GDM1 (cell line): ENCODE data around the gene SLC29A4.
"Not testable (repeated sequence)": the region's sequence is repeated elsewhere in the genome, so short reads cannot be mapped to it uniquely, and the experiment has no call there.

Experiments
- DNase-seq: peaks from one replicate; lab custom pipeline; 2025; lab: John Stamatoyannopoulos, UW

SLC29A4 gene

GRCh38 chr7:5274985-5275431 is 7.7 kb upstream of the SLC29A4 start:
- DNase-seq, result not testable (repeated sequence)

DNA sequence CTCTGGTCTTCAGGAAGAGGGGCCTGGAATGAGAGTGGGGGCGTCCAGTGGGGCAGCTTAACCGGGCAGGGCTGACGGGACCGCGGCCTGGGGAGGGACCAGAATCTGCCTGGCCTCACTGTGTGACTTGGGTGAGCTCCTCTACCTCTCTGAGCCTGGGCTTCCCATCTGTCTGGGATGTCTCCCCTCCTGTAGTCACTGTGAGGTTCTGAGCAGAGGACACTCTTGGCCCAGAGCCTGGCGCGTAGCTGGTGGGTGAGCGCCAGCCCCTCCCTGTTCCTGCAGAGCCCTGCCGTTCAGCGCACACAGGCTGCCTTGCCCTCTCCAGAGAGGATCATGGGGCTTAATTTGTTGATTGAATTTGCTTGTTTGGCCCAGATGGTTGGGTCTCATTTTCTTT is 7.2 kb upstream of the SLC29A4 start:
- DNase-seq, result not testable (repeated sequence)

DNA sequence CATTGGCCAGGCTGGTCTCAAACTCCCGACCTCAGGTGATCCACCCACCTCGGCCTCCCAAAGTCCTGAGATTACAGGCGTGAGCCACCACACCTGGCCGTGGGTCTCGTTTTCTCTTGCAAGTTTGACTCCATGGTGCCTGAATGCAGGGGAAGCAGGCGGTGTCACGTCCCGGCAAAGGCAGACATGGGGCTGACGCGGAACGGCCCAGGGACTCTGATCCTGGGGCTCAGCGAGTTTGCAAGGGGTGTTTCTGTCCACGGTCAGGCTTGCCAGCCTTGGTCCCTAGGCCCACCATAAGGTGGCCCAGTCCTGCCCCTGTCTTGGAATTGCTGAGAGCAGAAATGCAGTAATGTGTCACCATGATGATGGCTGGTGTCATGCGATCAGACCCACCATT is 6.6 kb upstream of the SLC29A4 start:
- not testable (repeated sequence) for DNase-seq

DNA sequence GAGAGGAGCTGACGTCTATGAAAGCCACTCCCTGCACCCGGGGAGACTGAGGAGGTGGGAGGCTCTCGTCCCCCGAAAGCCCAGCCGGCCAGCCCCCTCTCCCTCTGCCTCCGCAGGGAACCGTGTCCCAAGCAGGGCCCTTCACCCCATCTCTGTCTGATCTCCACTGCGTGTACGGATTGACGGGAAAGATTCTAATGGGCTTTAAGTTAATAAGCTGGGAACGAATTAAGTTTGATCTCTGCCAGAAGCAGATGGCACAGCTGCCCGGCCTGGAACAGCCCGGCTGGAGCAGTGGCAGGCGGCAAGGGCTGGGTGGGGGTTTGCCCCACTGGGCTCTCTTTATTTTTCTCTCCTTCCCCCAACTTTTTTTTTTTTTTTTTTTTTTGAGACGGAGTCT is 6.1 kb upstream of the SLC29A4 start:
- no peak for DNase-seq

- DNase-seq, result no peak
These were observed 4.0 kb upstream of the SLC29A4 start for GRCh38 chr7:5278766-5279165.

- DNase-seq, result no peak
These were observed 3.0 kb upstream of the SLC29A4 start for GRCh38 chr7:5279734-5280133.

GRCh38 chr7:5281598-5282500 is 894 bp upstream of the SLC29A4 start:
- not testable (repeated sequence) for DNase-seq

- DNase-seq, result no peak
These were observed 919 bp downstream of the SLC29A4 start for GRCh38 chr7:5283421-5284303.

GRCh38 chr7:5284304-5285281 is 1.9 kb downstream of the SLC29A4 start:
- DNase-seq, result no peak

GRCh38 chr7:5286933-5287332 is 4.2 kb downstream of the SLC29A4 start:
- DNase-seq, result no peak

DNA sequence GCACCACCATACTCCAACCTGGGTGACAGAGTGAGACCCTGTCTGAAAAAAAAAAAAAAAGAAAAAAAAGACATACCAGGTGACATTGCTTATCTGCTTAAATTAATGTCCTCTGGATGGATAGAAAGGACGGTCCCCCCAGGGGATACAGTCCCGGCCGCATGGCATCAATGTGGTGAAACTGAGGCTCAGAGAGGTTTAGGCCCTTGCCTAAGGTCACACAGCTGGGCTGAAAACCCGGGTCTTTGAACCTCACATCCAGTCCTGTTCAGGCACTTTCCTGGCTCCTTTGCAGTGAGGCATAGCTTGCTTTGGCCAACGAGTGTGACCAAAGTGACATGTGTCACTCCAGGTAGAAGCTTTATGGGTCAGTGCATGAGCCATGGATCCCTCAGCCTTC is 4.6 kb downstream of the SLC29A4 start:
- DNase-seq, result not testable (repeated sequence)

- DNase-seq, result no peak
These were observed 5.1 kb downstream of the SLC29A4 start for GRCh38 chr7:5287802-5288201.

DNA sequence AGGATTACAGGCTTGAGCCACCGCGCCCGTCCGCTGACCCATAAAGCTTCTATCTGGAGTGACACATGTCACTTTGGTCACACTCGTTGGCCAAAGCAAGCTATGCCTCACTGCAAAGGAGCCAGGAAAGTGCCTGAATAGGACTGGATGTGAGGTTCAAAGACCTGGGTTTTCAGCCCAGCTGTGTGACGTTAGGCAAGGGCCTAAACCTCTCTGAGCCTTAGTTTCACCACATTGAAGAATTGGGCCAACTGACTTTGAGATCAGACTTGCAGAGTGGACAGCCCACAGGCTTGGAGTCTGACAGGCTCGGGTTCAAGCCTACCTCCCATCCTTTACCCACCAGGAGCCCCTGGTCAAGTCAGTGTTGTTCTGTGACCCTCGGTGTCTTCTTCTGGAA is 5.8 kb downstream of the SLC29A4 start:
- not testable (repeated sequence) for DNase-seq

DNA sequence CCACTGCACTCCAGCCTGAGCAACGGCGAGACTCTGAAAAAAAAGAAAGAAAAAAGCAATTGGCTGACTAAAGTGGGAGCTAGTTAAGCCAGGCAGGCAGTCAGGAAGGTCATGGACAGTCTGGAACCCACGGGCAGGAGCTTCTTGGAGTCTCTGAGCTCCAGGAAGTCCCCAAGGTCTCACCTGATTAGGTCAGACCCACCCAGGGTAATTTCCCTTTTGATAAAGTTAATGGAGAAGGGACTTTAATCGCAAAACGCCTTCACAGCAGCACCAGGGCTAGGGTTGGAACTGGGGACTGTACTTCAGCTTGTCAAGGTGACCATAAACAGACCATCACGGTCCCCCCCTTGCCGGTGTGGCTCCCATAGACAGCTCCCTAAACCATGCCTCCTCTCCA is 6.6 kb downstream of the SLC29A4 start:
- no peak for DNase-seq

- no peak for DNase-seq
These were observed 8.6 kb downstream of the SLC29A4 start for GRCh38 chr7:5291301-5291700.

GRCh38 chr7:5291711-5292335 is 9.1 kb downstream of the SLC29A4 start:
- not testable (repeated sequence) for DNase-seq

DNA sequence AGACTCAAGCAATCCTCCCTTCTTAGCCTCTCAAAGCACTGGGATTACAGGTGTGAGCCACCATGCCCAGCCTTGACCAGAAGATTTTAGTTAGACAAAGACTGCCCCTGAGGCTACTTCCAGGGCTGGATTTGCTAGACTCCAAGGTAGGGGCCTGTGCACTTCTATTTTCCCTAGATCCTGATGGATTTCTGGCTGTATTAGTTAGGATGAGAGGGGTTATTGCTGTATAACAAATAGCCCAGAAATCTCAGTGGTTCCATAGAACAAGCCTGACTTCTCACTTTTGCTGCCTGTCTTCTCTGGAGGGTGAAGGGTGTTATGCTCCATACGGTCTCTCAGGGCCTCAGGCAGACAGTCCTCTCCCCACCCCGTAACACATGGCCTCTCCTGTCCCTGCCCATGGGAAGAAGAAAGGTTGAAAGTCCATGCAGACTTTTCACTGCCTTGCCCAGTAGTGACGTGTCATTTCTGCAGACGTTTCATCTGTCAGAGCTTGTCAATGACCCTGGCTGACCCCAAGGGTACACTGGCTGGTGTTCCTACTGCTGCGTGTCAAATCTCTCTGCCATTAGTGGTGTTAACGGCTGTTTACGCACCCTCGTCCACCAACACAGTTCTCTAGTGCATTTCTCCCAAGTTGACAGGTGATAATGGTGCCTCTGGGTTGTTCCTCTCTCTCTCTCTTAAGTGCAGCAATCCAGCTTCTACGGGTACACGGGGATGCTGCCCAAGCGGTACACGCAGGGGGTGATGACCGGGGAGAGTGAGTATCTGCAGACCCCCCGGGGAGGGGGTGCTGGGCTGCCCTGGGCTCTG is 11.6 kb downstream of the SLC29A4 start:
- no peak for DNase-seq

- DNase-seq, result no peak
These were observed 12.6 kb downstream of the SLC29A4 start for GRCh38 chr7:5295039-5296014.

DNA sequence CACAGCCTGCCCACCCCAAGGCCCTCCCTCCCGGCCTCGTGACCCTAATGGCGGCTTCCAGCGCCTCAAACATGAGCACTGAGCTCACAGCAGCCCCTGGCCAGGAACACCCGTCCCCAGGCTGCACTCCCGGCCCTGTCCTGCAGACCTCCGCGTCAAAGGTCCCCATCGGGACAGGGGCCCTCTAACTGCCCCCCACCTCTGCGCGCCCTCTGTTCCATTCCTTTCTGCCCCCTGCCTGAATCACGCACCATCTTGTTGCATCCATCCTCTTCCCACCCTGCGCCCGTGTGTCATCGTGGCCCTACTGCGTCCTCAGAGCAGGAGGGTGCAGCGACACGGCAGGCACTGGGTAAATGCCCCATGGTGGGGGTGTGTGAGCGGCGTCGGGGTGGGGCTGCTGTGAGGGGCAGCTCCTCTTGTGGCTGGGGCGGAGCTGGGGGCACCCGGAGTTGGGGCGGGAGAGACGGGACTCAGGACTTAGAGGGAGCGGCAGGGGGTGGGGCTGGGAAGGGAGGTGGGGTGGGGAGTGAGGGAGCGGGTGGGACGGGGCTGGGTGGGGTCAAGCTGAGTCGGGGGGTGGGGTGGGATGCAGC is 13.4 kb downstream of the SLC29A4 start:
- DNase-seq, result no peak
